Activated CD4-positive, alpha-beta T cell treated with anti-CD3 and anti-CD28 coated beads, Interleukin-2, amount 50 U/mL, for 1 hour (primary cell): ENCODE results near the gene RHBDL2.
"Not testable (repeated sequence)": the region's sequence is repeated elsewhere in the genome, so short reads cannot be mapped to it uniquely, and the experiment has no call there.

Experiments used
- DNase-seq: peaks from one replicate; pipeline ENCODE4 v3.0.0-alpha.2; 2020

The RHBDL2 gene

GRCh38 chr1:38929476-38929875 lies 12.2 kb downstream of the RHBDL2 start:
- peak; percentile 1 for DNase-seq

- no peak for DNase-seq
Measured at GRCh38 chr1:38929054-38929453, 12.6 kb downstream of the RHBDL2 start.

DNA sequence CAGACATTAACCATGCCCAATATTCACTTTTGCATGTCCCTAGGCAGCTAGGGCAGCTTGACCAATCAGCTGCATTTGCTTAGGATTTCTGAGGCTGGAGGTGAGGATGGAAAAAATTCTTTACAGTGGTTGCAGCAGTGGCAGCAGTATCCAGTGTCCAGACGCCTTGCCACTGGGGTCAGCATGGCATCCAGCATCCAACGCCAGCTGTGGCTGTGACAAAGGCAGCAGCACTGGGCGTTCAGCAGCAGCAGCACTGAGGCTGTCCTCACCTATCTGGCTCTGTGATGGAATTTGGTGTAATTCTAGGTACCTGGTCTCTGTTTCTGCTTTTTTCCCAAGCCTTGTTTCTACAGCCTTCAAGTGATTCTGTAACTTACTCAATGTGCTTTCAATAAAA lies 15.5 kb downstream of the RHBDL2 start:
- DNase-seq = no peak

GRCh38 chr1:38925391-38925790 lies 16.2 kb downstream of the RHBDL2 start:
- no peak for DNase-seq

GRCh38 chr1:38923607-38924006 lies 18.0 kb downstream of the RHBDL2 start:
- DNase-seq = no peak

- DNase-seq = no peak
Measured at GRCh38 chr1:38919130-38919529, 22.5 kb downstream of the RHBDL2 start.

DNA sequence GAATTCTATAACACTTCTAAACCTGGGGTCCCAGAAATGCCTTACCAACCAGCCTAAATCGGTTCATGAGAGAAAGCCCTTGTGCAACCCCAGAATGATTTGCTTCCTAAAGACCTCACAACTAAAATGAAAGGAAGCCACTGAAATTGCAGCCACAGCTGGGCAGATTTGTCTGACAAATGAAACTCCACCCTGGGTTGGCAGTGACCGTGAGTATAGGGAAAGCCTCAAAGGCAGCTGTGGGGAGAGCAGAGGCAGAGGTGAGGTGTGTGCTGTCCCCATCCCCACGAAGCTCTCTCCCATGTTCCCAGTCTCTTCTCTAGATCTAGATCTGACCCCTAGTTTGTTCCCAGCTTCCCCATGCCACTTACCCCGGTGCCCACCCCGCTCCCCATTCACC lies 23.1 kb downstream of the RHBDL2 start:
- DNase-seq = no peak

- no peak for DNase-seq
Measured at GRCh38 chr1:38917772-38918171, 23.9 kb downstream of the RHBDL2 start.

GRCh38 chr1:38917337-38917736 lies 24.3 kb downstream of the RHBDL2 start:
- no peak for DNase-seq

DNA sequence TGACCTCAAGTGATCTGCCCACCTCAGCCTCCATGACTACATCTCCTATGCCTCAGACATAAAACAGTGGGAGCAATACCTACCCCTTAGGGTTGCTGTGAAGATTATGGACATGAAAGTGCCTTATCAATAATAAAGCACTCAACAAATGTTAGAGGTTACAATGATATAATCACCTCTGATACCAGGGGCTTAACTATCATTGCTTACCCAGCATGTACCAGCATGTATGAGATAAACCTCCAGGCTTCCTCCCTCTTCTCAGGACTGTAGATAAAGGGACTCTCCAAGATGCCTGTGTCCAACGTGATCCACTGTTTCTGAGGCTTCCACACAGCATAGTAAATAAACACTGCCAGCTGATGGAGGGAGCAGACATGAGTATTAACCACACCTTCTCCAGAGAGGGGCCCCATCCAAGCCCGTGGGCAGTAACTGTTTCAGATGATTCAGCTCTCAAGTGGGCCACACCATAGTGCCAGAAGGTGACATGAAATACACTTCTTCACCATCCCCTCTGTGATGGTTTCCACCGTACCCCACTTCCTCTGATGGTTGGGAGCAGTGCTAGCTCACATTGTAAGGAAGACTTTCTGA lies 26.2 kb downstream of the RHBDL2 start:
- DNase-seq = no peak

GRCh38 chr1:38914908-38915307 lies 26.7 kb downstream of the RHBDL2 start:
- DNase-seq = not testable (repeated sequence)

- DNase-seq = no peak
Measured at GRCh38 chr1:38908821-38909220, 32.8 kb downstream of the RHBDL2 start.

GRCh38 chr1:38905985-38906384 lies 35.6 kb downstream of the RHBDL2 start:
- no peak for DNase-seq

DNA sequence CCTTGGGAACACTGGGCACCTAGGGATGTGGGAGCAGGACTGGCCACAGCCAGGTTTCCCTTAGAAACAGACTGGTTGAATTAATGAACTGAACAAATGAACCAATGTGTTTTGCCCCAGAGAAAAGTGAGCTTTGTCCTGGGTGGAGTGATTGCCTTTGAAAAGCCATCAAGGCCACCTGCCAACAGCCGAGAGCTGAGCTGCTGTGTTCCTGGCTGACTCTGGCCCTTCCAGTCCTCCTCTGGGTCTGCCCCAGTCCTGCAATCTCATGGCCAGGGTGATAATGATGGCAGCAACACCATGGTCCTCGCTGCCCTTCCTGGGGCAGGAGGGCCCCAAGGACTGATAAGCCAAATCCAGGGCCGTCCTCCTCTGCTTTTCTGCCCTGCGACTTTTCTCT lies 42.1 kb downstream of the RHBDL2 start:
- DNase-seq = no peak

DNA sequence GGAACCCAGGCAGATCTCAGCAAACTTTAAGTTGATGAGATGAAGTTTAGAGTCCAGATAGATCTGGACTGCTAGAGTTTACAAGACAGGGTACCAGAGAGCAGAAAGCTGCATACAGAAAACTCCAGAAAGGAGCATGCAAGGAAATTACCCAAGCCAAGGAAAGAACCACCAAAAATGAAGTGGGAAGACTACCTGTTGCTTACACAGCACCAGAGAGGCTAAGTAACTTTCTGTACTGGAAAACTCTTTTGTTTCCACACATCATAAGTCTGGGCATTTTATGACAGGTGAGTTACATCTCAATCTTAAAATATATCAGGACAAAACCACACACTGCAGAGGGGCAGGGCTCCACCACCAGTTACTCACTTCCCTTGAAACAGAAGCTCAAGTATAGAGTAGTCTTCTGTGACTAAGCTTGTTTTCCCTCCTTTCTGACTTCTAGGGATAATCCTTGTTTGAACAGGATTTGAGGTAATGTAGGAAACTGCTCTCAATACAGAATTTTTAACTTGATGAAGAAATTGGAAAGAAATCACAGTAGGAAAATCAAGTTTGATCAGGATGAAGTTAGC lies 42.9 kb downstream of the RHBDL2 start:
- no peak for DNase-seq

GRCh38 chr1:38896169-38896568 lies 45.5 kb downstream of the RHBDL2 start:
- DNase-seq = no peak

GRCh38 chr1:38892976-38893375 lies 48.7 kb downstream of the RHBDL2 start:
- DNase-seq = no peak

GRCh38 chr1:38891753-38892152 lies 49.9 kb downstream of the RHBDL2 start:
- DNase-seq = no peak

GRCh38 chr1:38889589-38889988 lies 52.0 kb downstream of the RHBDL2 start:
- no peak for DNase-seq

GRCh38 chr1:38888423-38889333 lies 53.0 kb downstream of the RHBDL2 start:
- DNase-seq = no peak

- no peak for DNase-seq
Measured at GRCh38 chr1:38885092-38885491, 56.5 kb downstream of the RHBDL2 start.

GRCh38 chr1:38881487-38881886 lies 60.1 kb downstream of the RHBDL2 start, which contains the start of gene GJA9:
Gene GJA9, minus strand, starts transcription at chr1:38881587. Its CDS starts 5,489 bp downstream, at chr1:38876098.
- DNase-seq = no peak

GRCh38 chr1:38875811-38876210 lies 65.8 kb downstream of the RHBDL2 start:
- DNase-seq = no peak
